ENCODE data around the gene CCDC38. TPM values are rescaled to one million over a fixed set of nuclear protein-coding genes. Genes with fewer than 3 reads are reported as not detected.

The CCDC38 gene
- total RNA-seq, 4 donors from 2014 or later: not detected

GRCh38 chr12:95962222-95962621 lies 19.8 kb upstream of the CCDC38 start:
- no peak for ATAC-seq (ENCODE audit: low FRiP score)
- no peak for DNase-seq (ENCODE audit: low spot score)

GRCh38 chr12:95960241-95960640 lies 17.8 kb upstream of the CCDC38 start:
- DNase-seq (ENCODE audit: low spot score) (no peak), ATAC-seq (ENCODE audit: low FRiP score) (no peak)
- TF ChIP-seq CTCF (IDR thresholded peaks at IDR 0.05): no peak

More at GRCh38 chr12:95962222-95962621, 19.8 kb upstream of the CCDC38 start:
- TF ChIP-seq CTCF (IDR thresholded peaks at IDR 0.05): no peak

GRCh38 chr12:95959107-95959506 lies 16.7 kb upstream of the CCDC38 start:
- ATAC-seq (ENCODE audit: low FRiP score) (no peak), DNase-seq (ENCODE audit: low spot score) (no peak)

GRCh38 chr12:95956557-95957145 lies 14.2 kb upstream of the CCDC38 start:
- DNase-seq (ENCODE audit: low spot score): no peak
- ATAC-seq (ENCODE audit: low FRiP score): no peak
- no peak for TF ChIP-seq CTCF (IDR thresholded peaks at IDR 0.05)

More at GRCh38 chr12:95959107-95959506, 16.7 kb upstream of the CCDC38 start:
- no peak for TF ChIP-seq CTCF (IDR thresholded peaks at IDR 0.05)

- DNase-seq (ENCODE audit: low spot score): no peak
- no peak for TF ChIP-seq CTCF (IDR thresholded peaks at IDR 0.05)
- no peak for ATAC-seq (ENCODE audit: low FRiP score)
Observed at GRCh38 chr12:95955549-95956159, 13.2 kb upstream of the CCDC38 start.

- no peak for DNase-seq (ENCODE audit: low spot score)
- no peak for TF ChIP-seq CTCF (IDR thresholded peaks at IDR 0.05)
- ATAC-seq (ENCODE audit: low FRiP score): no peak
Observed at GRCh38 chr12:95953000-95953399, 10.6 kb upstream of the CCDC38 start.

- no peak for TF ChIP-seq CTCF (IDR thresholded peaks at IDR 0.05)
- DNase-seq (ENCODE audit: low spot score) (no peak), ATAC-seq (ENCODE audit: low FRiP score) (no peak)
Observed at GRCh38 chr12:95951515-95951914, 9.1 kb upstream of the CCDC38 start.

Data from omental fat pad (tissue), 4 donors.